Jurkat, Clone E6-1 (cell line): ENCODE results near the gene LDLRAD4.
A peak's percentile ranks its signal among the peaks of the same experiment; 100 is the strongest.
"Not testable (repeated sequence)": the region's sequence is repeated elsewhere in the genome, so short reads cannot be mapped to it uniquely, and the experiment has no call there.

Source experiments
- DNase-seq: peaks from one replicate; pipeline ENCODE4 v3.0.0-alpha.2; 2011; ENCODE audit warnings: low read depth, low spot score
- H3K4me3 ChIP-seq: 2 replicates; pipeline ENCODE4 v1.5.1; 2011; ENCODE audit warnings: mild to moderate bottlenecking, low read length, control low read depth, moderate library complexity

Gene LDLRAD4

GRCh38 chr18:13260935-13261640, 42.5 kb downstream of the LDLRAD4 start:
- no peak for DNase-seq
- no peak overlapping the region for H3K4me3 ChIP-seq

- DNase-seq, result no peak
- H3K4me3 ChIP-seq, result no peak overlapping the region
These were observed 43.2 kb downstream of the LDLRAD4 start for GRCh38 chr18:13261661-13262357.

- not testable (repeated sequence) for DNase-seq
These were observed 43.8 kb downstream of the LDLRAD4 start for GRCh38 chr18:13262358-13262680.

DNA sequence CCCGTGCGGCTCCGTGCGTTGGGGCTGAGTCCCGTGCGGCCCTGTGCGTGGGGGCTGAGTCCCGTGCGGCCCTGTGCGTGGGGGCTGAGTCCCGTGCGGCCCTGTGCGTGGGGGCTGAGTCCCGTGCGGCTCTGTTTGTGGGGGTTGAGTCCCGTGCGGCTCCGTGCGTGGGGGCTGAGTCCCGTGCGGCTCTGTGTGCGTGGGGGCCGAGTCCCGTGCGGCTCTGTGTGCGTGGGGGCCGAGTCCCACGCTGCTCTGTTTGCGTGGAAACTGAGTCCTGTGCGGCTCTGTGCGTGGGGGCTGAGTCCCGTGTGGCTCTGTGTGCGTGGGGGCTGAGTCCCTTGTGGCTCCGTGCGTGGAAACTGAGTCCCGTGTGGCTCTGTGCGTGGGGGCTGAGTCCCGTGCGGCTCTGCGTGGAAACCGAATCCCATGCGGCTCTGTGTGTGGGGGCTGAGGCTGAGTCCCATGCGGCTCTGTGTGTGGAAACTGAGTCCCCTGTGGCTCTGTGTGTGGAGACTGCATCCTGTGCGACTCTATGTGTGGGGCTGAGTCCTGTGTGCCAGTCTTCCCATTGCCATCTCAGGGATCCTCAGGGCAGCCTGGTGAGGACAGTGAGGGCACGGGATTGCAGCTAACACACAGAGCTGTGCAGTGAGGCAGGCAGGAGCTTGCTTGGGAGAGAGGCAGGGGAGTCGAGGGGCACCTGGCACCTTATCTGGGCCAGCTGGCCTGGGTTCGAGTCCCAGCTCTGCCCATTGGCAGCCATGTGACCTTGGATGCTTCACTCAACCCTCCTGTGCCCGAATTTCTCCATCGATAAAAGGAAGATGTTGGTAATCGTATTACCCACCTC, 44.5 kb downstream of the LDLRAD4 start:
- no peak overlapping the region for H3K4me3 ChIP-seq
- DNase-seq, result no peak

More at GRCh38 chr18:13262358-13262680, 43.8 kb downstream of the LDLRAD4 start:
- not testable (repeated sequence) for H3K4me3 ChIP-seq

- H3K4me3 ChIP-seq, result no peak overlapping the region
- DNase-seq, result no peak
These were observed 45.8 kb downstream of the LDLRAD4 start for GRCh38 chr18:13264091-13265007.

GRCh38 chr18:13265008-13265910, 46.7 kb downstream of the LDLRAD4 start:
- DNase-seq, result no peak
- H3K4me3 ChIP-seq, result no peak overlapping the region

DNA sequence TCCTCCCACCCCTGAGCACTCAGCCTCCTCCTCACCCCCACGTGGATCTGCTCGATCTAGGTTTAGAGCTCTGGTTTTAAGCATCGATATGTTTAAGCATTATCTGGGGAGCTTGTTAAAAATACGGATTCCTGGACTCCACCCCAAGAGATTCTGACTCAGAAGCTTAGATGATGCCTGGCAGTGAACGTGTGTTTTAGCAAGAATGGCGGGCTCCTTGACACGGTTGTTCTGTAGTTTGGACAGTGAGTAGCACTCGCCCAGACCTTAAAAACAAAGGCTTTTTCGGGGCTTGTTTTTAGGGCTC, 47.3 kb downstream of the LDLRAD4 start:
- no peak overlapping the region for H3K4me3 ChIP-seq
- no peak for DNase-seq

DNA sequence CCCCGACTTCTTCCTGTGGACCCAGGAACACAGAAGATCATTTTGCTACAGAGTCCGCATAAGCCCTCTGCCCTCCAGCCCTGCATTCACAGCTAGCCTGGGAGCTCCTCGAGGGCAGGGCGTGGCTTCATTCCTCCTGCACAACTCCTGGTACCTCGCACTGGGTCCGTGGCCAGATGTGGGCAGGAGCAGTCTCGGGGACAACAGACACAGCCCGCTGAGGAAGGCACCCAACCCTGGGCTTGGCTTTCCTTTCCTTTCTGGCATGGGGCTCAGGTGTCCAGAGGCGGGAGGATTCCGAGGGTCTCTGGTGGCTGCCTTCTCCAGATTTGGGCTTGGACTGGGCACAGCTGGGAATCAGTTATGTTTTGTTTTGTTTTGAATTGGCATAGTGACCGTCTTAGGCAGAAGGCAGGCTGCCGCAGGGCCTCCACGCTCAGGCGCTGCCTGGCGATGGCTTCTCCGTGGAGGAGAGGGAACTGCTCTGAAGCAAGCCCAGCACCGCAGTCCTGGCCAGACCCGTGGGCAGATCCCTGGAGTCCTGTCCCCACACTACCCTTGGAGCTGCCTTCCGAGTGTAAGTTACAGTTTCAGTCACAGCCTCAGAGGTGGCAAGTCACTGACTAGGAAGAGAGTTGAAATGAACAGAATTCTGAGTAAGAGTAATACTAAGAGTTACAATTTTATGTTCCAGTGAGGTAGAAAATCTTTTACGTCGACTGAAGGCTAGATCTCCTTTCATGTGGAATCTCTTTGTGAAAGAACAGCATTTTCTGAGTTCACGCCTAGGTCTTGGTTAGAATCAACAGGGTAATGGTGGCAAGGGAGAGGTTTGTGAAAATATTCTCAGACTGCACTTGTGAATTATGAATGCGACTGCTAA, 47.9 kb downstream of the LDLRAD4 start:
- DNase-seq, result no peak
- no peak overlapping the region for H3K4me3 ChIP-seq

DNA sequence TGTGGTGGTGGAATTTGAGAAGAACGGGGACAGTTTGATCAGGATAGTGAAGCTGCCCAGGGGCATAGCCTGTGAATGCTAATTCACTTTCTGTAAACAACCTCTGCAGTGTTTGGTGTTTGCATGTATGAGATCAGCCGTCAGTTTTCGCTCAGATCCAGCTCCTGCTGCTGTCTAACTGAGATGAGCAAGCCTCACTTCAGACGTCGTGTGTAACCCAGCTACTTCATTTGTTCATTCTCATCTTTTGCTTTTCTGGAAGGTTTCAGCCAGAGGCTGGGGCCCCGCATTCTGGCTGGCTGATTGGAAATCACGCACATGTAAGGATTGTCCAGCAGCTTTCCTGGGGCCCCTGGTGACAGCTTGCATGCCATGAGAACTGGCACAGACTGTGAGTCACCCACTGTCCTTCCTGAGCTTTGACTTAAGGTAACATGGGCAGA, 48.9 kb downstream of the LDLRAD4 start:
- H3K4me3 ChIP-seq, result no peak overlapping the region
- no peak for DNase-seq

GRCh38 chr18:13268158-13269012, 49.8 kb downstream of the LDLRAD4 start:
- no peak overlapping the region for H3K4me3 ChIP-seq
- no peak for DNase-seq

DNA sequence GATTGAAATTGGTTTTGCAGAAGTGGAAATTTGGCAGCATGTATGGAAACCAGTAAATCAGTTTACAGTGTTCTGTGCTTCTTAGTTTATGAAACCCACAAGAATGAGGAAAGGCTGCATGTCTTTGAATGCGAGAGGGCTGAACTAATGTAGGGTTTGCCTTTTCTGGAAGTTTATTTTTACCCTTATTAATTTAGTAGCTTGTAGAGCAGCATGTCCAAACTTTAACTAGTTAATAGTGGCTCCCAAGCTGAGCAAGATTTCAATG, 50.4 kb downstream of the LDLRAD4 start:
- no peak overlapping the region for H3K4me3 ChIP-seq
- no peak for DNase-seq

DNA sequence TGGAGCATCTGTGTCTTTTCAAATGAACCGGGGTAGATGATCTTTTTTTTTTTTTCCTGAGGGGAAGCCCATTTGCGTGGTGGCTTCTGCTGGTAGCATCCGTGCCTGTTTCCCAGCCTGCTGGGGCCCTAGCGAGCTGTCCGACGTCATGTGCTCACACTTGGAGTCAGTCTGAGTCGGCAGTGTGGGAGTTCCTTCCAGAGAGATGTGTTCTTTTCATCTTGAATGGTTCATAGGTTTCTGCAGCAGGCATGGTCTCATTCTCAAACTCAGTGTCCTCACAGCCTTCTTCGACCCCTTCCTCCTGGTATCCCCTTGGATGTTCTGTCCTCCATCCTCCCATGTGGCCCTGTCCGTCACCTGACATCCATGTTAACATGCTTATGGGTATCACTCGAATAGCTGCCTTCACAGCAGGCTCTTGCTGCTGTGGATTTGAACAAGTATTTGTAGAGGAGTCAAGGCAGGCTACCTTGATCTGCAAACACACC, 51.0 kb downstream of the LDLRAD4 start:
- DNase-seq, result no peak
- no peak overlapping the region for H3K4me3 ChIP-seq

GRCh38 chr18:13270279-13270855, 51.8 kb downstream of the LDLRAD4 start:
- DNase-seq, result no peak
- H3K4me3 ChIP-seq, result no peak overlapping the region

DNA sequence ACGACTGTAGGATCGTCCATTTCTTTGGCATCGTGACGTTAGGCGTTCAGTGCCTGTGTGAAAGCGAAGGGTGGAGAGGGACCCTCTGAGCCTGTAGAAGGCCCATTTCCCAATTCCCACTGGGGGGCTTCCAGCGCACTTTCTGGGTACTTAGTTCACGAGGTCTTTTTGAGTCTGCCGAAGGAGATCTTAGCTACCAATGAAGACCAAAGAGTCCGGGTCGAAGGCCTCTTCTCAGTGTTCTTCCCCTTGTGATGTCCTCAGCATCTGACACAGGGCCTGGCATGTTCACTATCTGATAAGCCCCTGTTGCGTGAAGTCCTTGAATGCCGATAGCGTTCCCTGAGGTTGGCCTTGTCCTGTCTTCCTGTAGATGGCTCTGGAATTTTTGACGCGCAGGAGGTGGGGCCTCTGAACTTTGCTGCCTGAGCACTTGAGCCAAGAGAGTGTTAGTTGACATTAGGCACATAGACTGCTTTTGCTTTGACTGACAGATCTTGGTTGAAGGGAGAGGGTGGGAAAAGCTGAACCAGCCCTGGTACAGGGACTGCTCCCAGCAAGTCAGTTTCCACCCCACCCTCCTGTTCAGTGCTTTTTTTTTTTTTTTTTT, 52.8 kb downstream of the LDLRAD4 start:
- no peak overlapping the region for H3K4me3 ChIP-seq

DNA sequence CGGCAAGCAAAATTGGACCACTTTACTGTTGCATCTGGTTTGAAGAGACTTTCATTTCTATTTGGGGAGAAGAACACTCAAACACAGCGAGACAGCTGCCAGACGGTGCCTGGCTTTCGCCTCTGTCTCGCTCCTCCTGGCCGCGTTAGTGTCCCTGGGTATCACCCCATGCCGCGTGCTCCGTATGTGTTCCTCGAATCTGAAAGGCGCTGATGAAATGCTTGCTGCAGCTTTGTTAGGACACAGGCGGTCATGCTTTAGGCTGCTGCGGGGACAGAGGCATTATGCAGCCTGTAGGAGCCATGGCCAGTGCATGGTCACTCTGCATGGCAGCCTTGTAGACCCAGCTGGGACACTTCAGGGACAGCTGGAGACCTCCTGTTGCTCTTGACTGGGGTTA, 53.9 kb downstream of the LDLRAD4 start:
- no peak for DNase-seq
- H3K4me3 ChIP-seq, result no peak overlapping the region

More for the DNA sequence above, 52.8 kb downstream of the LDLRAD4 start:
- DNase-seq, result no peak

GRCh38 chr18:13273800-13274199, 55.2 kb downstream of the LDLRAD4 start:
- DNase-seq, result peak; percentile 76
- H3K4me3 ChIP-seq, result peak overlapping the region; percentile 52
